CD14-positive monocyte (primary cell): ENCODE results near the gene KCTD5. TPM values are rescaled to one million over a fixed set of nuclear protein-coding genes. Genes with fewer than 3 reads are reported as not detected.

Experiments used
- DNase-seq, 3 donors: peaks; one replicate each; pipeline ENCODE4 v3.0.0-alpha.2; 2011 to 2022
- H2AFZ ChIP-seq: 2 replicates; pipeline ENCODE4 v1.6.0; 2012; ENCODE audit warnings: mild to moderate bottlenecking, low read depth, low read length, inconsistent platforms; ENCODE audit not compliant: insufficient read depth, poor library complexity, severe bottlenecking
- H3K27ac ChIP-seq, 2 donors: 1 replicate in 1 of 2; 2 replicates in 1 of 2; pipeline ENCODE4 v1.5.1; 2012 to 2013; ENCODE audit warnings: low read length in 2 of 2, control low read depth in 1 of 2, inconsistent platforms in 1 of 2, low read depth in 1 of 2, mild to moderate bottlenecking in 1 of 2
- H3K27me3 ChIP-seq, 2 donors: one replicate each; pipeline versions ENCODE4 v1.6.0 to v1.6.1; 2011 to 2013; ENCODE audit warnings: low read length in 2 of 2; ENCODE audit not compliant: control insufficient read depth in 2 of 2, insufficient read depth in 2 of 2
- H3K36me3 ChIP-seq, 2 donors: replicated peaks in 1 of 2; 1 replicate in 1 of 2; 2 replicates in 1 of 2; pipeline versions ENCODE4 v1.5.1 to v1.6.1; 2012 to 2013; ENCODE audit warnings: low read length in 2 of 2, control low read depth in 1 of 2, inconsistent platforms in 1 of 2, mild to moderate bottlenecking in 1 of 2; ENCODE audit not compliant: insufficient read depth in 2 of 2, control insufficient read depth in 1 of 2
- H3K4me1 ChIP-seq, 2 donors: 1 replicate in 1 of 2; 2 replicates in 1 of 2; pipeline versions ENCODE4 v1.5.1 to v1.6.1; 2012 to 2013; ENCODE audit warnings: low read length in 2 of 2, control low read depth in 1 of 2, inconsistent platforms in 1 of 2, mild to moderate bottlenecking in 1 of 2, moderate library complexity in 1 of 2; ENCODE audit not compliant: insufficient read depth in 2 of 2, control insufficient read depth in 1 of 2
- H3K4me2 ChIP-seq: replicated peaks from 2 replicates; pipeline ENCODE3; 2012; ENCODE audit warnings: low read length, moderate library complexity, mild to moderate bottlenecking; ENCODE audit not compliant: poor library complexity, severe bottlenecking; ENCODE audit errors: extremely low read depth
- H3K4me3 ChIP-seq, 3 experiments: fragments of 200-600 bp in 1 of 3; sonication (generic) in 1 of 3; replicated peaks in 1 of 3; 1 replicate in 2 of 3; 2 replicates in 1 of 3; pipeline ENCODE4 v1.5.1; 2011 to 2013; ENCODE audit warnings: low read length in 3 of 3, mild to moderate bottlenecking in 3 of 3, control low read depth in 2 of 3, low read depth in 2 of 3, inconsistent platforms in 1 of 3, moderate library complexity in 1 of 3
- H3K79me2 ChIP-seq: 2 replicates; pipeline ENCODE4 v1.6.0; 2012; ENCODE audit warnings: mild to moderate bottlenecking, control low read depth, inconsistent platforms, low read length, moderate library complexity; ENCODE audit not compliant: insufficient read depth
- H3K9ac ChIP-seq: 2 replicates; pipeline ENCODE4 v1.6.0; 2017; ENCODE audit warnings: low read length, mild to moderate bottlenecking; ENCODE audit not compliant: insufficient read depth, poor library complexity, severe bottlenecking
- H3K9me3 ChIP-seq, 2 donors: replicated peaks in 1 of 2; 1 replicate in 1 of 2; 2 replicates in 1 of 2; pipeline versions ENCODE4 v1.5.1 to v1.6.1; 2012 to 2013; ENCODE audit warnings: low read length in 2 of 2, control low read depth in 1 of 2; ENCODE audit not compliant: control insufficient read depth in 1 of 2, insufficient read depth in 1 of 2
- H4K20me1 ChIP-seq: 2 replicates; pipeline ENCODE4 v1.6.0; 2012; ENCODE audit warnings: mild to moderate bottlenecking, low read length, control low read depth, moderate library complexity; ENCODE audit not compliant: insufficient read depth
- H3K27ac Mint-ChIP-seq, 7 donors: one replicate each; pipeline ENCODE4 v1.8.0; 2020; ENCODE audit warnings: mild to moderate bottlenecking in 7 of 7, mixed read lengths in 7 of 7, moderate library complexity in 6 of 7, inconsistent platforms in 2 of 7
- H3K27me3 Mint-ChIP-seq, 3 donors: one replicate each; pipeline ENCODE4 v1.8.0; 2021 to 2022; ENCODE audit warnings: low read depth in 3 of 3, mild to moderate bottlenecking in 3 of 3, mixed read lengths in 3 of 3, moderate library complexity in 3 of 3, inconsistent platforms in 1 of 3
- H3K36me3 Mint-ChIP-seq, 2 donors: one replicate each; pipeline ENCODE4 v1.8.0; 2020; ENCODE audit warnings: mixed read lengths in 2 of 2, inconsistent platforms in 1 of 2, mild to moderate bottlenecking in 1 of 2
- H3K4me1 Mint-ChIP-seq: one replicate; pipeline ENCODE4 v1.8.0; 2020; ENCODE audit warnings: mild to moderate bottlenecking, mixed read lengths
- H3K4me3 Mint-ChIP-seq, 2 donors: one replicate each; pipeline ENCODE4 v1.8.0; 2020; ENCODE audit warnings: mild to moderate bottlenecking in 2 of 2, mixed read lengths in 2 of 2, moderate library complexity in 1 of 2
- H3K9me3 Mint-ChIP-seq, 7 donors: one replicate each; pipeline ENCODE4 v1.8.0; 2020 to 2022; ENCODE audit warnings: mixed read lengths in 7 of 7, mild to moderate bottlenecking in 6 of 7, moderate library complexity in 6 of 7, inconsistent platforms in 2 of 7
- WGBS: methylation state at CpG from one replicate; pipeline ENCODE4 v1.1.5; 2013; ENCODE audit warnings: missing lambda C conversion rate; ENCODE audit not compliant: insufficient coverage; 5-methylcytosine and 5-hydroxymethylcytosine counted together
- intact Hi-C, 2 donors: fragments of 100-400 bp; cut with micrococcal nuclease; formaldehyde crosslinking; loops; one replicate each; pipeline versions ENCODE4 v1.15.0 to v1.15.1; 2023
- polyA plus RNA-seq, 3 donors: library from polyadenylated mRNA; depleted of rRNA in 1 of 3; unstranded in 2 of 3; stranded (reverse) in 1 of 3; fragments of 300-500 nt in 2 of 3; fragments of >200 nt in 1 of 3; fragmentation: Illumina TruSeq in 2 of 3; gene quantifications; 1 replicate in 2 of 3; 2 replicates in 1 of 3; pipeline ENCODE4 v1.2.3, GENCODE V29; 2012 to 2021
- TF ChIP-seq, protein P1 (sequence below): fragments of 200-600 bp; IDR thresholded peaks from one replicate; pipeline ENCODE4 v1.8.0; 2022; ENCODE audit warnings: antibody characterized with exemption, mild to moderate bottlenecking

Gene KCTD5
- polyA plus RNA-seq, 3 donors = 16.0 to 23.1 (median 21.0) TPM

GRCh38 chr16:2700786-2701185, 18.5 kb downstream of the KCTD5 start:
- Histone ChIP-seq H3K4me1 (no peaks in the 10 kb centered on the region), H3K27me3 (no peaks in the 10 kb centered on the region), H3K9ac (no peak overlapping the region), H3K4me3 (no peak overlapping the region), H3K36me3 (peaks cover 92% of the 10 kb centered on the region in 2 donors), H3K4me2 (no peak overlapping the region), H3K27ac (no peak overlapping the region), H2AFZ (no peak overlapping the region), H4K20me1 (peaks cover 92% of the 10 kb centered on the region), H3K79me2 (peaks cover 9% of the 10 kb centered on the region), H3K9me3 (no peaks in the 10 kb centered on the region)
- Mint-ChIP-seq H3K4me1 (no peaks in the 10 kb centered on the region), H3K4me3 (no peak overlapping the region), H3K9me3 (no peaks in the 10 kb centered on the region), H3K36me3 (peaks cover 67 to 92% of the 10 kb centered on the region in 2 donors), H3K27ac (peak overlapping the region in 1 of 7 donors; percentile 18), H3K27me3 (peaks cover 0 to 2% (median 1%) of the 10 kb centered on the region in 3 donors)
- DNase-seq = no peak
- TF ChIP-seq, protein P1, sequence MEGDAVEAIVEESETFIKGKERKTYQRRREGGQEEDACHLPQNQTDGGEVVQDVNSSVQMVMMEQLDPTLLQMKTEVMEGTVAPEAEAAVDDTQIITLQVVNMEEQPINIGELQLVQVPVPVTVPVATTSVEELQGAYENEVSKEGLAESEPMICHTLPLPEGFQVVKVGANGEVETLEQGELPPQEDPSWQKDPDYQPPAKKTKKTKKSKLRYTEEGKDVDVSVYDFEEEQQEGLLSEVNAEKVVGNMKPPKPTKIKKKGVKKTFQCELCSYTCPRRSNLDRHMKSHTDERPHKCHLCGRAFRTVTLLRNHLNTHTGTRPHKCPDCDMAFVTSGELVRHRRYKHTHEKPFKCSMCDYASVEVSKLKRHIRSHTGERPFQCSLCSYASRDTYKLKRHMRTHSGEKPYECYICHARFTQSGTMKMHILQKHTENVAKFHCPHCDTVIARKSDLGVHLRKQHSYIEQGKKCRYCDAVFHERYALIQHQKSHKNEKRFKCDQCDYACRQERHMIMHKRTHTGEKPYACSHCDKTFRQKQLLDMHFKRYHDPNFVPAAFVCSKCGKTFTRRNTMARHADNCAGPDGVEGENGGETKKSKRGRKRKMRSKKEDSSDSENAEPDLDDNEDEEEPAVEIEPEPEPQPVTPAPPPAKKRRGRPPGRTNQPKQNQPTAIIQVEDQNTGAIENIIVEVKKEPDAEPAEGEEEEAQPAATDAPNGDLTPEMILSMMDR = no peak
- intact Hi-C loops = no loop called here
- 97% methylated on average over 13 of the region's 13 CpGs for WGBS

DNA sequence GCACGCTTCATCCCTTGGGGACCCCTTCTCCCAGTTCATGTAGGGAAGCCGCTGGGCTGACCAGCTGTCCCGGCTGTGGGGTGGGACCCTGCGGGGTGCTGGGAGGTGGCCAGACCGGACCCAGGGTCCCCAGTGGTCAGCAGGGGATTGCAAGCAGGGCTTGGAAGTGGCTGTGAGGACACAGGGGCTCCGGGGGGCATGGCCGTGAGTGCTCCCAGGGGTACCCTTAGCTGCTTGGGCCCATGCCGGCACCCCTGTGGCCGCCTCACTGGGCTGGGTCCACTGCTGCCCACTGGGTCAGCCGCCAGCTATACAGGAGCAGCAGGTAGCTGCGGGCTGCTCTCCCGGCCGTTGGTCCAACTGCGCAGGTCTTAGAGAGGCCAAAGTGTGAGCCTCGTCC, 18.9 kb downstream of the KCTD5 start:
- TF ChIP-seq, protein P1 = no peak
- H3K36me3 ChIP-seq = peaks cover 96 to 97% of the 10 kb centered on the region in 2 donors
- no peaks in the 10 kb centered on the region for H3K9me3 ChIP-seq
- WGBS = 99% methylated on average over 13 of the region's 15 CpGs
- Mint-ChIP-seq H3K27ac (no peak overlapping the region), H3K4me1 (no peaks in the 10 kb centered on the region), H3K36me3 (peaks cover 67 to 96% of the 10 kb centered on the region in 2 donors), H3K27me3 (peaks cover 0 to 2% (median 1%) of the 10 kb centered on the region in 3 donors), H3K4me3 (no peak overlapping the region), H3K9me3 (no peaks in the 10 kb centered on the region)
- H3K27ac ChIP-seq = no peak overlapping the region
- no peak overlapping the region for H2AFZ ChIP-seq
- intact Hi-C loops = no loop called here
- H3K4me2 ChIP-seq = no peak overlapping the region
- no peak overlapping the region for H3K9ac ChIP-seq
- peaks cover 97% of the 10 kb centered on the region for H4K20me1 ChIP-seq
- DNase-seq = no peak
- no peak overlapping the region for H3K4me3 ChIP-seq
- H3K4me1 ChIP-seq = no peaks in the 10 kb centered on the region
- H3K79me2 ChIP-seq = peaks cover 9% of the 10 kb centered on the region
- H3K27me3 ChIP-seq = no peaks in the 10 kb centered on the region
